Stimulated activated CD4-positive, alpha-beta T cell treated with anti-CD3 and anti-CD28 coated beads, Interleukin-15, amount 100 ng/mL, for 24 hours (primary cell): ENCODE data around the gene ACADL.
A peak's percentile ranks its signal among the peaks of the same experiment; 100 is the strongest.
"Not testable (repeated sequence)": the region's sequence is repeated elsewhere in the genome, so short reads cannot be mapped to it uniquely, and the experiment has no call there.

Experiments used
- DNase-seq: peaks from one replicate; pipeline ENCODE4 v3.0.0-alpha.2; 2020

ACADL gene

GRCh38 chr2:210199186-210199765 is 26.0 kb downstream of the ACADL start:
- DNase-seq: no peak

GRCh38 chr2:210198326-210198725 is 26.9 kb downstream of the ACADL start:
- DNase-seq: no peak

- DNase-seq: no peak
These were observed 27.5 kb downstream of the ACADL start for GRCh38 chr2:210197720-210198119.

DNA sequence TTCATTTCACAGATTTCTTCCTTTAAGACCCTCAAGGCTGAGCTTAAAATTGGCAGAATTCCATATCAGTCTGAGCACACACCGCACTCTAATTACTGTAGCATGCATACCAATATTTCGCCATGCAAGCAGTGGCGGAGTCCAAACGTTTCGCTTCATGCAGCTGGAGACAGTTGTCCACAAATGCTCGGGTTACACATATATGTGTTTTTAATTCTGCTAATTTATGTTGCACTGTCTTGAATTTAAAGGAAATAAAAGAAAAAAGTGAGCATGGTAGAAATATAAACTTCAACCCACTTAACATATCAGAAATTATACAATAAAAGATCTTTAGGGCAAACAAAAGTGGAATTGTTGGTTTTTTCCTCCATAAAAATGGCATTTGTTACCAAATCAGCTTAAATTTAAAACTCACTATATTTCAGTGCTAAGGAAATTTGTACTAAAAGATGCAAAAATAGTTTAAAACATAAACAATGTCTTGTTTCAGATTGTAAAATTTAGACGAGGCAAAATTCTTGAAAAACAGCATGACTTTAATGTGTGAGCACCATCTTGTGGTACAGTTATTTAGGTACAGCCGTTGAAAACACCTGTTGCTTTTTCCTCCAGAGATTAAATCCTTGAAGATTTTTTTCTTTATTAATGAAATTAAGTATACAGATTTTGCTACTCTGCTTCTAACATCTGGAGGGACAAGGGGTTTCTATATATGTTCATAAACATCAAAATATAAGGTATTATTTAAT is 30.0 kb downstream of the ACADL start:
- DNase-seq: no peak

DNA sequence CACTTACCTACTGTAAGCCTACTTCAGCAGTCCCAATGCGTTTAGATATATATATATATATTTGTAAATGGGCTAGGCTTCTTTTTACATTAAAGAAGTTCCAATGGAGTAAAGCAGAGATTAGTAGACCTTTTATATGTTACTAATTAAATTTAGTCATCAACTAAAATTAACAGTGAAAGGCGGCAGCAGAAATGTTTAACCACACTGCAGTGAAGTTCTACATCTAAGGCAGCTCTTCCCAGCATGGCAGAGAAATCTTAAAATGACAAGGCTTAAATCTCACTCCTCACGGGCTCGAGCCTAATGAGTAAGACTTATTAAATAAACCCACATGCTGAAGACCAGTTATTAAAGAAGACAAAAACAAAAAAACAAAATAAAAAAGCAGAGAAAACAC is 34.9 kb downstream of the ACADL start:
- no peak for DNase-seq

GRCh38 chr2:210189452-210190138 is 35.7 kb downstream of the ACADL start:
- DNase-seq: no peak

GRCh38 chr2:210188755-210189154 is 36.5 kb downstream of the ACADL start:
- DNase-seq: no peak

GRCh38 chr2:210188190-210188589 is 37.1 kb downstream of the ACADL start:
- no peak for DNase-seq

GRCh38 chr2:210183936-210184335 is 41.3 kb downstream of the ACADL start:
- DNase-seq: not testable (repeated sequence)

DNA sequence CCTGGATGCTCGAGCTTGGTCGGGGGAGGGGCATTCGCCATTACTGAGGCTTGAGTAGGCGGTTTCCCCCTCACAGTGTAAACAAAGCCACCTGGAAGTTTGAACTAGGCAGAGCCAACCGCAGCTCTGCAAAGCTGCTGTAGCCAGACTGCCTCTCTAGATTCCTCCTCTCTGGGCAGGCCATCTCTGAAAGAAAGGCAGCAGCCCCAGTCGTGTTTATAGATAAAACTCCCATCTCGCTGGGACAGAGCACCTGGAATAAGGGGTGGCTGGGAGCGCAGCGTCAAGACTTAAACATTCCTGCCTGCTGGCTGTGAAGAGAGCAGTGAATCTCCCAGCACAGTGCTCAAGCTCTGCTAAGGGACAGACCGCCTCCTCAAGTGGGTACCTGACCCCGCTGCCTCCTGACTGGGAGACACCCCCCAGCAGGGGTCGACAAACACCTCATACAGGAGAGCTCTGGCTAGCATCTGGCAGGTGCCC is 43.6 kb downstream of the ACADL start:
- DNase-seq: peak; percentile 21

GRCh38 chr2:210181033-210181605 is 44.1 kb downstream of the ACADL start:
- not testable (repeated sequence) for DNase-seq

DNA sequence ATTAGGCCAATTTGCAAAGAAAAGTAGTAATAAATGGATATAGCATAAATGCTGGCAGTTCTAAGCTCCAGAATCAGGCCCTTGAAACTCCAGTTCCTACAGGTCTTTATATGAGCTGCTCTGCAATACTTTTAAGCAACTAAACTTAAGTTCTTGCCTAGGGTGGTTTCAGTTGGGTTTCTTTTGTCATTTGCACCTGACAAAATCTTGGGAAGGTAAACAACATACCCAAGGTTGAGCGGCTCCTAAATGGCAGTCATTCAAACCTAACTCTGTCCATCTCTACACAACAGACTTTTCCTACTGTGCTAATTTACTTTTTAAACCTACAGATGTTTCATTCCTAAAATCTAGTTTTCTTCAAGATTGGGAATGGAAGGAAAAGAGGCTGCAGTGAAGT is 44.8 kb downstream of the ACADL start:
- no peak for DNase-seq

- no peak for DNase-seq
These were observed 45.8 kb downstream of the ACADL start for GRCh38 chr2:210179351-210179990.

DNA sequence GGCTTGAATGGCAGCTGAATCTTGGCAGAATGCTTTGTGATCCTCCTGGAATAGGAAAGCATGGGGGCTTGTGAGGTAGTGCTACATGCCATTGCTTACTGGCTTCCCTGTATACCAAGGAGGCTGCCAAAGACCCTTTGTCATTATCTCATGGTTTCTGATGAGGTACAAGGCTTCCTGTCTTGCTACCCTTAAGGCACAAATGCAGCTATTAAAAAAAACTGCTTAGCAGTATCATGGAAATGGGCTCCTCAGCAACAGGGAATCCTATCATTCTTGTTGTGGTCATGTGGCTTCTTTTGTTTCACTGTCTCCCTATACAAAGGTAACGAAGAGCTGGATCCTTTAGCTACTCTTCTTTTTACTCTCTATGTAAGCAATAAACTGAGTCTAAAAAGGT is 47.5 kb downstream of the ACADL start:
- DNase-seq: no peak

DNA sequence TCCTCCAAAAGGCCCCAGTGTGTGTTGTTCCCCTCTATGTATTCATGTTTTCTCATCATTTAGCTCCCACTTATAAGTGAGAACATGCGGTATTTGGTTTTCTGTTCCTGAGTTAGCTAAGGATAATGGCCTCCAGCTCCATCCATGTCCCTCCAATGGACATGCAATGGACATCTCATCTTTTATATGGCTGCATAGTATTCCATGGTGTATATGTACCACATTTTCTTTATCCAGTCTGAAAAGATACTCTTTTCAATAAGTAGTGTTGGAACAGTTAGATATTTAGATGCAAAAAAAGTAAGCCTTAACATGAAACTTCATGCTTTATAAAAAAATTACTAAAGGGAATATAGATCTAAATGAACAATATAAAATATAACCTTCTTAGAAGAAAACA is 48.1 kb downstream of the ACADL start:
- not testable (repeated sequence) for DNase-seq

DNA sequence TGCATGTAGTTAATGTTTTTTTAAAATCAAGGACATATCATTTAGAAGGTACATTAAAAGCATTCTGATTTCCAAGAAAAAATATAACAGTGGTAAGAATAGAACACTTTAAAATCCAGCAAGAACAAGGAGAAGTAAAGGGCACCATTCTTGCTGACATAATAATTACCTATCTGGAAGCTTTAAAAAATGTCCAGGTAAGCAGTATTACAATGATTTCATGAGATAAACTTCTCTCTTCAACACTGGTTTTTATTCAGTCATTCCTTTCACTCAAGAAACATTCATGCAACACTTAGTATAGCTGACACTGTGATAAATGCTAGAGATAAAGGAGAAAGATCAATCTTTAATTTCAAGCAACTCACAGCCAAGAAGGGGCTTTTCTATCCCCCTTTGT is 51.2 kb downstream of the ACADL start:
- no peak for DNase-seq

DNA sequence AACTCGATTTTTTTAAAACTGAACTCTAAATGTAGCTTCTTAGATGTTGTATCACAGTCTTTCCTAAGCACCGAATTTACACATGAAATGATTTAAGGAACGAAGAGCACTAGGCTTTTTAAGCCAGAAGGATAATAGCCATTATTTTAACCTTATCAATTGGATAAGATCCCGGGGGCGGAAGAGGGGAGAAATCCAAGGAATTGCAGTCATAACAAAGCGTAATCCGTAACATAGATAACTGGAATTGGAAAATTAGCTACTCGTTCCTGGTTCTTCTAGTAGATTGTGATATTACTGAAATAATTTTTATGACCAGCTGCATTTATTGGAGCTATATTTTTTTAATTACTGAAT is 53.0 kb downstream of the ACADL start:
- DNase-seq: no peak

DNA sequence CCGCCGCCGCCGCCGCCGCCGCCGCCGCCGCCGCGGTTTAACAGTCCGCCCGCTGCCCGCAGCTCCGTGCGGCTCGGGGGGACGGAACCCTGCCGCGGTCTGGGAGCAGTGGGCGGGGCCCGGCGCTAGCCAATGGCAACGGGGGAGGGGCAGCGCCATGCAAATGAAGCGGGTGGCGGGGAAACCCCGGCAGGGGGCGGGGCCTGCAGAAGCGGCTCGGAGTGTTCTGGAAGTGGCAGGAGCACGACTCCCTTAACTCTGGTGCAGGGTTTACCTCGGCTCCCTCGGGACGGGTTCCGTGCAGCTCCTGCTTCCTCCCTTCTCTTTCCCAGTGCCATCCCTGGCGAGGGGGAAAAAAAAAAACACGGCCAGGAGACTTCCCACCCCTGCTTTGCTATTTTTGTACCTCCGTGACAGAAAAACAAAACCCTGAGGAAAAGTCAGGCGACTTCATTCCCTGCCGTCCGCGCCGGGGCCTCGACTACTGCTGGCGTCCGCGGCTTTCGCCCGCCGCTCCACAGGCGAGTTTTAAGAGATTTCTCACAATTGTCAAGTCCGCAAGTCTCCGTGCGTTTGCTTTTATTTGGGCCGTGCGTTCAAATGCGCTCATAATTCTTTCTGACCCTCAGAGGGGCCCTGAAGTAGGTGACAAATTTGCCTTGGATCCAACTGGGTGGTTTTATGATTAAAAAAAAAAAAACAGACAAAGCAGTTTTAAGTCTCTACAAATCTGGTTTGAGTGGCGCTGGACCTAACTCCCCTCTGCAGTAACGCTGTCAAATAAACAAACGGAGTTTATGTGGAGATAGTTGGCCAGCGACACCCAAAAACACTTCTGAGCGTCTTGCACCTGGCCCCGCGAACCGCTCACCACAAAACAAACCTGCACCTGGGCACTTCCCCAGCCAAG is 53.7 kb downstream of the ACADL start, which contains the start of gene KANSL1L:
KANSL1L (minus strand) TSS at position 101 of the 910 bp plus-strand sequence. CDS start 16,827 bp downstream, outside the sequence.
- peak; percentile 97 for DNase-seq

DNA sequence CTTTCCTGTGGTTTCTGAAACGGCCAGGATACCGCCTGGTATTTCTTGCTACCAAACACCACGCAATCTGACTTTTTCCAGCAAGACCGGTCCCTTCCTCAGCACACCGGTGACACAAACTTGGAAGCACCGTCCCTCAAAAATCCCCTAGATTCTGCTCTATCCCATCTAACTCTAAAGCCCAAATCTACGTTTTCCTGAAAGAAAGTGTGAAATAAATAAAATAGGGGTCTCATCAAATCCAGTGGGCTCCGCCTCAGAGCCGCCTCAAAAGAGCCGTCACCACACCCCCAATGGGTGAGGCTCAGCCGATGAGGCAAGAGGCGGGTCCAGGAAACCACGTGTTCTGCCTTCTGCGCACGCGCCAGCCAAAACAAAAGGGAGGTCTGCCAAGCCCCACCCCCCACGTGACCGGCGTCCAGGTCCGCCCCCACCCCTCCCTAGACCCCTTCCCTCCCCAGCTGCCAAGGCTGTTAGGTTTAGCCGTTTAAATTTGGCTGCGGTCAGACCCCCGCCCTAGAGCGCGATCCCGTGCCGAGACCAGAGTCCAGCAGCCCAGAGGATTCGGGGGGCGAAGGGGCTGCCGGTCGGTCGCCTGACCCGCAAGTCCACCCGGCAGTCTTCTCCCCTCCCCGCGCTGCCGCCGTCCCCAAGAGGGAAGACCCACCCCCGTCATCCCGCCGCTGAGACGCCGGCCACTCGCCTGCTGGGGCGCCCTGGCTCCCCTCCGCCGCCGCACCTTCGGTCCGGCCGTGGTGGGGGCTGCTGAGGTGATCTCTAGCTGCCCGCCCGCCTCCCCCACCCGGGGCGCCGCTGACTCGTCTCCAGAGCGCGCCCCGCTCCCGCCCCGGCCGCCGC is 54.6 kb downstream of the ACADL start:
- DNase-seq: peak; percentile 97

- no peak for DNase-seq
These were observed 55.1 kb downstream of the ACADL start for GRCh38 chr2:210170196-210170445.

DNA sequence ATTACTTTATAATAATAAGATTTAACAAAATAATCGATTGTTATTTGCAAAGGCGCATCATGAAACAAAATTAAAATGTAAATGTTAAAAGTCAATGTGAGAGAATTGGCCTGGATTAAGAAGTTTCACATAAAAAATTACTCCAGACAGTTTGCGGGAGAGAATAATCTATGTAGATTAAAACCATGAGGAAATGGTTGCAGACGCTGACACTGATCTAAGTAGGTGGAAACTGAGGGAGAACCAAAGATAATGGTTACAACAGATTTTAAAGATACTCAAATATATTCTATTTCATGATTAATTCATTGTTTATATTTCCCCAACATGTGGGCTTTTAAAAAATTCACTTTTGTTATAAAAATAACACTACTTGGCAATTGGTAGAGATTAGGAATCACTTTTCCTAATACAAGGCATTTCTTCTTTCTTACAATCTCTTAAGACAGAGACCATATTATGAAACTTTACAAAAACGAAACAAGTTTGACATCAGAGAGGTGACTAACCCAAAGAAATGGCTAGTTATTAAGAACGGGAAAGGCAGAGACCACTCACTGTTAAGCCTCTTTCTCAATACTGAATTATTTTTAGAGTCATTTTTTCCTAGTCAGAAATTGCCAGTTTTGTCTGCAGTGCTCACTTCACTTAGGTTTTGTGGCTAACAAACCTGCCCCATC is 55.6 kb downstream of the ACADL start:
- DNase-seq: no peak
